GM19463 (cell line): ENCODE measurements around the gene LPIN2.
"Not testable (repeated sequence)": the region's sequence is repeated elsewhere in the genome, so short reads cannot be mapped to it uniquely, and the experiment has no call there.

Source experiments
- ATAC-seq: cut with Tn5 transposase; IDR thresholded peaks from one replicate; pipeline ENCODE4 v1.9.1; 2021; ENCODE audit warnings: mild to moderate bottlenecking, moderate library complexity; ENCODE audit not compliant: unreplicated experiment

Gene LPIN2

GRCh38 chr18:3046216-3046808 is 33.4 kb upstream of the LPIN2 start:
- peak; percentile 56 for ATAC-seq

- no peak for ATAC-seq
These were observed 32.2 kb upstream of the LPIN2 start for GRCh38 chr18:3044931-3045698.

GRCh38 chr18:3042379-3042778 is 29.4 kb upstream of the LPIN2 start:
- no peak for ATAC-seq

GRCh38 chr18:3041843-3042242 is 28.9 kb upstream of the LPIN2 start:
- no peak for ATAC-seq

- no peak for ATAC-seq
These were observed 27.9 kb upstream of the LPIN2 start for GRCh38 chr18:3040881-3041280.

- no peak for ATAC-seq
These were observed 27.2 kb upstream of the LPIN2 start for GRCh38 chr18:3040173-3040572.

- ATAC-seq, result peak; percentile 95
These were observed 24.5 kb upstream of the LPIN2 start for GRCh38 chr18:3037423-3037915.

GRCh38 chr18:3036108-3036507 is 23.2 kb upstream of the LPIN2 start:
- no peak for ATAC-seq

- no peak for ATAC-seq
These were observed 22.7 kb upstream of the LPIN2 start for GRCh38 chr18:3035635-3036034.

GRCh38 chr18:3032721-3033120 is 19.8 kb upstream of the LPIN2 start:
- ATAC-seq, result no peak

- ATAC-seq, result no peak
These were observed 16.4 kb upstream of the LPIN2 start for GRCh38 chr18:3029215-3029952.

GRCh38 chr18:3028115-3028514 is 15.2 kb upstream of the LPIN2 start:
- not testable (repeated sequence) for ATAC-seq

GRCh38 chr18:3027370-3027891 is 14.5 kb upstream of the LPIN2 start:
- no peak for ATAC-seq

- ATAC-seq, result no peak
These were observed 12.6 kb upstream of the LPIN2 start for GRCh38 chr18:3025544-3025943.

- not testable (repeated sequence) for ATAC-seq
These were observed 10.7 kb upstream of the LPIN2 start for GRCh38 chr18:3023603-3024002.

GRCh38 chr18:3016585-3017297 is 3.8 kb upstream of the LPIN2 start:
- no peak for ATAC-seq

GRCh38 chr18:3015851-3016250 is 2.9 kb upstream of the LPIN2 start:
- no peak for ATAC-seq

- ATAC-seq, result no peak
These were observed 2.3 kb upstream of the LPIN2 start for GRCh38 chr18:3015204-3015592.

- no peak for ATAC-seq
These were observed 1.7 kb upstream of the LPIN2 start for GRCh38 chr18:3014503-3015203.
